HG03565 (cell line): ENCODE measurements around the gene KRTAP2-4.
"Not testable (repeated sequence)": the region's sequence is repeated elsewhere in the genome, so short reads cannot be mapped to it uniquely, and the experiment has no call there.

Experiments used
- ATAC-seq: cut with Tn5 transposase; IDR thresholded peaks from one replicate; pipeline ENCODE4 v1.9.1; 2021; ENCODE audit warnings: mild to moderate bottlenecking, moderate library complexity; ENCODE audit not compliant: unreplicated experiment

Gene KRTAP2-4

DNA sequence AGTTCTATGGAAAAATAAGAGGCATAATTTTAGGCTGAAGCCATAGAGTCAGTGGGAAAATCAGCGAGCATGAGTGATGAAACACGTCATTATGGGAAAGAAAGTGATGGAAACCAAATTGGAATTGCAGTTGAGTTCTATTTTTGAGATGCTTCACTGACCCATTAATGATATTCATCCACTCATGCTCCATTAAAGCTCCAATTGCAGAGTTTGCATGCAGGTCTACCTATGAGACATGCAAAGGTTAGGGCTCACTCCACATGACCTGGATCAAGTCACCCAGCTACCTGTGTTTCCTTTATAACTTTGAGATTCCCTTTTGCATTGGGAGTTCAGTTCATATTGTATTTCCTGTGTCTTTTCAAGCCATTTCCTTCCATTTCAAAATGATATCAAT is 8.0 kb upstream of the KRTAP2-4 start:
- ATAC-seq, result no peak

DNA sequence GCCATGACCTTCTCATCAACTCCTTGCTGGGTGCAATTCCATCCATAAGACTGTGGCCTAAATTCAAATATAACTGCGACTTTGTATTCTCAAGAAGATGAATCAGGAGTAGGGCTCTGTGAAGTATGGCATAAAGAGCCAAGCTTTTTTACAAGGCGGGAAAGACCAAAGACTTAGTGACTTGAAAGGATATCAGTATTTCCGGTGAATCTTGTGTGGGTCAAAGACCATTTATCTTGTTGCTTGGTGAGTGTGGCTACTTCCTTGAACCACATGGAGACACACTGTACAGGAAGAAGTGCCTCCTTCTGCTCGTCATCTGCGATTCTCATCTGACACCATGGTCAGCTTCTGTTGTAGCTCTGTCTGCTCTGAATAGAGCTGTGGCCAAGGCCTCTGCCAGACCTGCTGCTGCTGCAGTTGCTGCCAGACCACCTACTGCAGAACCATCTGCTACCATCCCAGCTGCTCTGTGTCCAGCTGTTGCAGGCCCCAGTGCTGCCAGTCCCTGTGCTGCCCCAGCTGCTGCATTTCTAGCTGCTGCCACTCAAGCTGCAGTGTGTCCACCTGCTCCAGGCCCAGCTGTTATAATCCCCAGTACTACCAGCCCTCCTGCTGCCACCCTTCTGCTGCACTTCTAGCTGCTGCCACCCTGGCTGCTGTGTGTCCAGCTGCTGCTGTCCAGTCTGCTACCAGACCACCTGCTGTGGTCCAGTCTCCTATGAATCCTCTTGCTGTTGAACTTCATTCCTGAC is 6.1 kb upstream of the KRTAP2-4 start:
- ATAC-seq, result no peak

DNA sequence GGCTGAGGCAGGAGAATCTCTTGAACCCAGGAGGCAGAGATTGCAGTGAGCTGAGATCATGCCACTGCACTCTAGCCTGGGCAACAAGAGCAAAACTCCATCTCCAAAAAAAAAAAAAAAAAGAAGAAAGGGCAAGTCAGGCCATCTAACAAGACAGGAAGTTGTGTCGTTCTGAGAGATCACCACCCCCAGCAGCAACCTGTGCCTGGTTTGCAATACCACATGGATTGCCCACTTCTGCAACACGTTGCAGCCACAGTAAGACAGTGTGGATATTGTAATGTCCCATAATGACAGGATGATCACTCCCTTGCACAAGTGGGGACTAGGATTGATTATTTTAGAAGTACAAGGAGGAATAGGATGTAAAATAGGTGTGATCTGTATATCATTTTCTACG is 3.4 kb upstream of the KRTAP2-4 start:
- no peak for ATAC-seq

DNA sequence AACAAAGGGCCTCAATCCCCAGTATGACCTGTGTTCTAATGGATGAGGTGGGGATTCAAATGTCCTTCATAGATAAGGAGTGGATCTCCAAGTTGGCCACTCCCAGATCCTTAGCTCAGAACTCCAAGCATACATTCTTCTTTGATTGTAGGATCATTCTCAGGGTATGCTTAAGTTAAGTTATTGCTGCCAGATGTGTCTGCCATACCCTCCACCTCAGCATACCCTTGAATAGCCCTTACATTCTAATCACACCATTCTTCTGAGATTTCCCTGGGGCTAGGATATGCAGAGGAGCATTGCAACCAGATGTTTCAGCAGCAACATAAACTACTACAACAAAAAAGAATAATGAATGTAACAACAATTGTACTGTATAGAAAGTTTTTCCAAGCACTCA is 1.6 kb upstream of the KRTAP2-4 start:
- no peak for ATAC-seq

DNA sequence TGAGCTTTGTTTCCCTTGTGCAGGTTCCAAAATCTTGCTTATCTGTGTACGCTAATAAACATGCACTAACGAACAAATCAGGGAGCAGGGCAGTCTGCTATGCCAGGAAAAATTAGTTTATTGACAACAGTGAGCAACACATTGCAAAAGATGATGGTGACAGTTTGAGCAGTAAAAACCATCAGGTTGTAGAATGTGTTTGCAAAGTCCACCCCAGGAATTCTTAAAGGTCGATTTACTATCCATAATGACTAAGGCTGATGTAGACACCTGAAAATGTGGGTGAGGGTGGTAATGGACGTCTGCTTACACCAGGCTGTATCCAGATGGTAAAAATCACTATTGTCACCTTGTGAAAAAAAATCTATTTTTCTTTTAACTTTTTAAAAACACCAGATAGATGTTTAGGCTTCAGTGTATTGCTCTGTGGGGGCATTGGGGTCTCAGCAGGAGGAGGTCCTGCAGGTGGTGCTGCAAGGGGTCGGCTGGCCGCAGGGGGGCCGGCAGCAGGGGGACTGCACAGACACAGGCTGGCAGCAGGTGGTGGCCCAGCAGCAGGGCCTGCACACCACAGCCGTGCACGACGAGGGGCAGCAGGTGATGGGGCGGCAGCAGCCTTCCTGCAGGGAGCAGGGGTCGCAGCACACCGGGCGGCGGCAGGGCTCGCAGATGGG is 526 bp downstream of the KRTAP2-4 start:
- ATAC-seq, result not testable (repeated sequence)

DNA sequence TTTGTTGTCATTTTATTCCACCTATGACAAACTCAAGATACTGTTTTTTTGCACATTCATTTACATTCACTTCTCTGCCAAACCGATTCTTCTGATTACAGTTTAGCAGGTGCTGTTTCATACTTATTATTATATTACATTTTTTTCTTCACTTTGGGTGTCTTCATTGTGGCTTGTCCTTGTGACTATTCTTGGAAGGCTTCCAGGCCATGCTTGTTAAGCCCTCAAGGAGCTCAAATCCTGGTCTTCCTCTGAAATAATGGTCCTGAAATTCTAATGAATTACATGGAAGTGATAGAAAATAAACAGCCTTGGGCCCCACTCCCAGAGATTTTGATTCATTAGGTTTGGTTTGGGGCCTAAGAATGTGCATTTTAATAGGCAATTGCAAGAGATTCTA is 1.4 kb downstream of the KRTAP2-4 start:
- ATAC-seq, result no peak

DNA sequence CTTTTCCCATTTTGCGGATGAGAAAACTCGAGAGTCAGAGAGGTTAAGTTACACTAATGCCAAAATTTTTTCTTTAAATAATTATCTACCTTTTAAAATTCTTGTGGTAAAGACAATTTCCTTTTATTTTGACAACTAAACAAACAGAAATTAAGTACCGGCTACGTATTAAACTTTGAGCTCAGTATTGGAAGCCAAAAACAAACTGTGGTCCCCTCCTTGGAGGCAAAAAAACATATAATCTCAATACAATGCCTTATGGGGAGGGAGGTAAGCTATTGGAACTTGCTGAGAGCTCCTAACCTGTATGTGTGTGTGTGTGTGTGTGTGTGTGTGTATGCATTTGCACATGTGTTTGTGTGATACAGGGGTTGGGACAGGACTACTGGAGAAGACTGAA is 2.2 kb downstream of the KRTAP2-4 start:
- no peak for ATAC-seq

DNA sequence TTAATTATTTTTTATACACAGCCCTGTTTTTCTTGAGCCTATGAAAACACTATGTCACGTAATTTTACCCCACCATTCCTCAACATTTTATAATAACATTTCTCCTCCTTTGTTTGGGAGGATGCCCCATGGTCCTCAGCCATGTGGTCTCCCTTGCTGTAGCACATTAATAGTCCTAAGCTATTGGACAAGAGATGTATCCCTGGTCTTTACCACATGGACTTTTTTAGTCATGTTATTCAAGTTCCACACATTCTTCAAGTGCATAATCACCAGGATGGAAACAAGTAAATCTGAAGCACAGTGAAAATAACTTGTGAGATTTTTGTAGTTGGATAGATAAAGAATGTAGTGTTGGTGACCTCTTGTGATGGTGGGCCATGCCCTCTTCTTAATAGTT is 3.7 kb downstream of the KRTAP2-4 start:
- ATAC-seq, result no peak

DNA sequence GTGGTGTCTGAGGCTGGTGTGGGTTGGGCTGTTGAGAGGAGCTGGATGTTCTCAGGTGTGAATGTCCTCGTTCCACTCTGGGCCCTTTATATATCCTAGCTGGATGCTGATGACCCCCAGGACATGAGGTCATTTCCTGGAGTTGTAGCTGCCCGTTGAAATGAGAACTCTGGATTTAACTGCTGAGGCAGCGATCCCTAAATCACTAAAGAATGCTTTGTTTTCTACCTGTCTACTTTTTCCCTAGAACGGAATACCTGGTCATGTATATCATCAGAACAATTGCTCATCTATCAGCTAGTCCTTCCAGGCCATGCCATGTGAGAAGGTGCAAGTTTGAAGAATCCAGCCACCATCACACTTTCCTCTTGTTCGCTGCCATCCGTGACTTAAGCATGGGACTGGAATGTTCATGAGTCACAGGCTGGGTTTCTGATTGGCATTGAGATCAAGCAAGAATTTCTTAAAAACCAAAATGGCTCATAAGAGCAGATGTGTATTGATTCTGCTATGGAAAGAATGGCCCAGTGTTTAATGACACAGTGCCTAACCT is 5.6 kb downstream of the KRTAP2-4 start, which contains the start of gene KRTAP2-3:
Gene KRTAP2-3 (minus strand): TSS at position 63 of the 553 bp plus-strand sequence. CDS start 64 bp downstream, outside the sequence.
- no peak for ATAC-seq

DNA sequence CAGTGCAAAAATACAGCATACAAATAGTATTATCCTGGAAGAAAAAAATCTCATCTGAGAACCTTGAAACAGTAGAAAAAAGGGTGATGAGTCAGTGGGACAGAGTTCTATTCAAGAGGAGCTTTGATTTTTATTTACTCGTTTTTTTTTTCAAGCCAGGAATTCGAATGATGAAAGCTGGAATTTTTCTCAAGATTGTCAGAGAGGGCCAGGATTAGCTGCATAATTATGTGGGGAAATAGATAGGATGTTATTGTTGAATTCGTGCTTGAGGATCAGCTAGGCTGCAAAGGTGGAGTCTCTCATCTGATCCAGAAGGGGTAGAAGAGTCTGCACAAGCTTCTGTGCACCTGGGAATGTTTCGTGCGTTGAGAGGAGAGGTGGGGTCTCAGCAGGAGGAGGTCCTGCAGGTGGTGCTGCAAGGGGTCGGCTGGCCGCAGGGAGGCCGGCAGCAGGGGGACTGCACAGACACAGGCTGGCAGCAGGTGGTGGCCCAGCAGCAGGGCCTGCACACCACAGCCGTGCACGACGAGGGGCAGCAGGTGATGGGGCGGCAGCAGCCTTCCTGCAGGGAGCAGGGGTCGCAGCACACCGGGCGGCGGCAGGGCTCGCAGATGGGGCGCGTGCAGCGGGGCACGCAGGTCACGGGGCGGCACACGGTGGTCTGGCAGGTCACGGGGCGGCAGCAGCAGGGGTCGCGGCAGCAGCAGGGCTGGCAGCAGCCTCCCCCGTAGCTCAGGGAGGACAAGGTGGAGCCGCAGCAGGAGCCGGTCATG is 6.2 kb downstream of the KRTAP2-4 start:
- ATAC-seq, result not testable (repeated sequence)

DNA sequence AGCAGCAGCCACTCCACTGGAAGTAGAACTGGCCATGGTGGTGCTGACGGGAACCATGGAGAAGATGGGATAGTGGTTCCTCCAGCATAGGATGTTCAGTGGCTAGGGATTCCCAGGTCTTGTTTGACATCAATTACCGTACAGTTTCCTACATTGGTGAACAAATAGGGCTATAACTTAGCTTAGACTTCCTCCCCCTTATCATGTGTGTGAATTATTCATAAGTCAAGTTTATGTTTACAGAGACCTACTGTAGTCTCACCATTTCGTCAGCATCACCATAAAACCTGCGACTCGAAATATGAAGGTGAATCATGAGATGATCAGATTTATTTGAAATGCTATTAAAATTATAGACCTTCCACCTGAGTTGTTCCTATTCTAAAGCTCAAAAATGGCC is 6.9 kb downstream of the KRTAP2-4 start:
- no peak for ATAC-seq

DNA sequence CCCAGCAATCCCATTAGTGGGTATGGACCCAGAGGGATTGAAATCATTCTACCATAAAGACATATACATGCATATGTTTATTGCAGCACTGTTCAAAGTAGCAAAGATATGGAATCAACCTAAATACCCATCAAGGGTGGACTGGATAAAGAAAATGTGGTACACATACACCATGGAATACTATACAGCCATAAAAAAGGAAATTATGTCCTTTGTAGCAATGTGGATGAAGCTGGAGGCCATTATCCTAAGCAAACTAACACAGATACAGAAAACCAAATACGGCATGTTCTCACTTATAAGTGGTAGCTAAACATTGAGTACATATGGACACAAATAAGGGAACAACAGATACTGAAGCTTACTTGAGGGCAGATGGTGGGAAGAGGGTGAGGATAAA is 8.1 kb downstream of the KRTAP2-4 start:
- no peak for ATAC-seq

DNA sequence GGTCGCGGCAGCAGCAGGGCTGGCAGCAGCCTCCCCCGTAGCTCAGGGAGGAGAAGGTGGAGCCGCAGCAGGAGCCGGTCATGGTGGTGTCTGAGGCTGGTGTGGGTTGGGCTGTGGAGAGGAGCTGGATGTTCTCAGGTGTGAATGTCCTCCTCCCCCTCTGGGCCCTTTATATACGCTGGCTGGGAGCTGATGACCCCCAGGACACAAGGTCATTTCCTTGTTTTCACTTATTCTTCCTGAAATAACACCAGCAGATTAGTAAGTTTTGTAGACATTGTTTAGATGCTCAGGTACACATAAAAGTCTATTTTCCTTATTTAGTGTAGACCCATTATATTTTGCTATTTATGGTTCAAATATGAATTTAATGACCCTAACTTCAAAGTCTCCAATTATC is 10.5 kb downstream of the KRTAP2-4 start, which contains the start of gene KRTAP2-2:
Gene KRTAP2-2 (minus strand): TSS at position 101 of the 400 bp plus-strand sequence. CDS start 19 bp downstream, at position 82.
- not testable (repeated sequence) for ATAC-seq

DNA sequence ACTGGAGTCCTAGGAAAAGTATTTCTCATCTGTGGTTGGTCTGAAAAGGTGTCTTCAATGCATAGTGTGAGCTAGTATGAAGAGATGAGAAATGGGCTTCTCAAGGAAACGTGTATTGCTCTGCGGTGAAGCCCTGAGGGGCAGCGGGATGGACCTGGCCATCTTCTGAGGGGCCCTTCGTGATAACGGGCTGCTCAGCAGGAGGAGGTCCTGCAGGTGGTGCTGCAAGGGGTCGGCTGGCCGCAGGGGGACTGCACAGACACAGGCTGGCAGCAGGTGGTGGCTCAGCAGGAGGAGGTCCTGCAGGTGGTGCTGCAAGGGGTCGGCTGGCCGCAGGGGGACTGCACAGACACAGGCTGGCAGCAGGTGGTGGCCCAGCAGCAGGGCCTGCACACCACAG is 11.1 kb downstream of the KRTAP2-4 start:
- not testable (repeated sequence) for ATAC-seq

DNA sequence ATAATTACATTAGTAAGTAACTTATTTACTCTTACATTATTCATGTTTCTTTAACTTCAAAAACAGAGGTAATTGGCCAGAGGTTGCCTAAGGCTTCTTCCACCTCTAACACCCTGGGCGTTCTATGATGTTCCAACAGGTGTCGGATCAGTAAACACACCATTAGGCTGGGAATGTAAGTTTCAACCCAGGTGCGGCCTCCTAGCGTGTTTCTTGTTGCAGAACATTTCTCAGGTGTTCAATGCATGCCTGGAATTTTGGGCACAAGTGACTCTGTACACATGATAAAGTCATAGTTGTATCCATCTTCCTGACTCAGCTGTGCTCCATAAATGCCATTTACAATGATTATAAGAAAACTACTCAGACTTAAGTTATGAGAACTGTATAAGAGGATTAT is 11.7 kb downstream of the KRTAP2-4 start:
- ATAC-seq, result no peak

DNA sequence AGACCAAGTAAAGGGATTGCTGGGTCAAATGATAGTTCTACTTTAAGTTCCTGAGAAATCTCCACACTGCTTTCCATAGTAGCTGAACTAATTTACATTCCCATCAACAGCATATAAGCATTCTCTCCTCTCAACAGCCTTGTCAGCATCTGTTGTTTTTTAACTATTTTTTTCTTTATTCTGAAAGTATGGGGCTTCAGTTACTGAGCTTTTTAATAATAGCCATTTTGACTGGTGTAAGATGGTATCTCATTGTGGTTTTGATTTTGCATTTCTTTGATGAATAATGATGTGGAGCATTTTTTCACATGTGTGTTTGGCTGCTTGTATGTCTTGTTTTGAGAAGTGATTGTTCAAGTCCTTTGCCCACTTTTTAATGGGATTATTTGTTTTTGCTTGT is 13.1 kb downstream of the KRTAP2-4 start:
- ATAC-seq, result no peak

DNA sequence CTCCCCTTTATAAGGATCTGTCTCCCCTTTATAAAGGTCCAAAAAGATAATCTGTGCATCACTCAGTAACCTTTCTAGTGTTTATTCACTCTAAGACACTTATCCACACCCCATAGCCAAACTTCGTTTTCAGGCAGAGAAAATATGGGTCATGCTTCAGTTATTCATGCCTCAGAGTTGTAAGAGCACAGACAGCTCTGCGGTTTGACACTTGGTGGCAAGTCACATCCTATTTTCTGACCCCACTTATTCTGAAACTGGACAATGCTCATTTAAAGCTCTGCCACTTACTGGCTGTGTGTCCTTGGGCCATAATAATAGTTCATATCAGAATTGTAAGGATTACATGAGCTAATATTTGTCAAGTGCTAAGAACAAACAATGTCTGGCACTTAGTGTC is 16.6 kb downstream of the KRTAP2-4 start:
- no peak for ATAC-seq

DNA sequence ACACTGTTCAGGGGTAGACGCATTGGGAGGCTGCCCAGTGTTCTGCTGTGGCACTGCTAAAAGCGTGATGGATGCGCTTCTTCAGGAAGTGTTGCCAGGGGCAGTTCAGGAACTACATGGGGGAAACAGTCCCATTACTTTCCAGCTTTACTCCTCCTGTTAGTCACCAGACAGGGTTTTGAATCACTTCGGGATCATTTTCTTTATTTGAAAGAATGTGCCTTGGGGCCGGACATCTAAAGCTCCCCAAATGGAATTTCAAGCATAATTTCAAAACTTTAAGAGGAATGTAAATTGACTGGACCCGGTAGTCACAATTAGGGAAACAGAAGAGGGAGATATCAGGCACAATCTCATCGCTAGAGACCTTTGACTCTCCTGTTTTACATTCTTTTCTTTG is 17.2 kb downstream of the KRTAP2-4 start:
- ATAC-seq, result no peak

DNA sequence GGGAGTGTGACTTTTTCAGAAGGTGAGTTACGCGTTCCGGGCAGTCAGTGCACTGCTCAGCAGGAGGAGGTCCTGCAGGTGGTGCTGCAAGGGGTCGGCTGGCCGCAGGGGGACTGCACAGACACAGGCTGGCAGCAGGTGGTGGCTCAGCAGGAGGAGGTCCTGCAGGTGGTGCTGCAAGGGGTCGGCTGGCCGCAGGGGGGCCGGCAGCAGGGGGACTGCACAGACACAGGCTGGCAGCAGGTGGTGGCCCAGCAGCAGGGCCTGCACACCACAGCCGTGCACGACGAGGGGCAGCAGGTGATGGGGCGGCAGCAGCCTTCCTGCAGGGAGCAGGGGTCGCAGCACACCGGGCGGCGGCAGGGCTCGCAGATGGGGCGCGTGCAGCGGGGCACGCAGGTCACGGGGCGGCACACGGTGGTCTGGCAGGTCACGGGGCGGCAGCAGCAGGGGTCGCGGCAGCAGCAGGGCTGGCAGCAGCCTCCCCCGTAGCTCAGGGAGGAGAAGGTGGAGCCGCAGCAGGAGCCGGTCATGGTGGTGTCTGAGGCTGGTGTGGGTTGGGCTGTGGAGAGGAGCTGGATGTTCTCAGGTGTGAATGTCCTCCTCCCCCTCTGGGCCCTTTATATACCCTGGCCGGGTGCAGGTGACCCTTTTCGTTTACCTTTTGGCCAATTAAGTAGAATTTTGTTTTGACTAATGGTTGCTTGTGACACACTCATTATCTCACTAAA is 18.8 kb downstream of the KRTAP2-4 start, which contains the start of gene KRTAP2-1:
Gene KRTAP2-1 (minus strand): TSS at position 582 of the 731 bp plus-strand sequence. CDS start 49 bp downstream, at position 533.
- not testable (repeated sequence) for ATAC-seq

DNA sequence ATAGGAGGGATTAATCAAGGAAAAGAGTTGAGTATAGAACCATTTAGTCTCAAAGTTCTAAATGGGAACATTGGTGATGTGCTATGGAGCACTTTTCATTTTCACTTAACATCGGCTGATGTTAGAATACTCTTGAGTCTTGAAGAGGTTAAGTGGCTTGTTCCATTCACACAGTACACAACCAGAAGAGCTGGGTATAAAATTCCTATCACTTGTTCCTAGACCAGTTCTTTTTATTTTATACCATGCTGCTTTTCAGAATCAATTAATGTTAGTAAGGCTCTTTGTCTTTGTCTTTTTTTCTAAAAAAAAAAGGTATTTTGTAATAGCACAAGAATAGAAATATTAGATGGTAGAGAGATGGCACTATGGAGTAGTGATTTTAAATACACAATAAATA is 22.7 kb downstream of the KRTAP2-4 start:
- no peak for ATAC-seq
